Activated CD4-positive, alpha-beta T cell treated with anti-CD3 and anti-CD28 coated beads, Interleukin-2, amount 50 U/mL, for 24 hours (primary cell): Measurements from ENCODE around the gene RANBP17.
"Not testable (repeated sequence)": the region's sequence is repeated elsewhere in the genome, so short reads cannot be mapped to it uniquely, and the experiment has no call there.

Source experiments
- DNase-seq, 2 donors: peaks; one replicate each; pipeline ENCODE4 v3.0.0-alpha.2; 2020; ENCODE audit warnings: low read depth in 1 of 2, low spot score in 1 of 2

RANBP17 gene

GRCh38 chr5:170865622-170866021 lies 3.8 kb downstream of the RANBP17 start:
- DNase-seq: no peak

GRCh38 chr5:170867825-170868224 lies 6.0 kb downstream of the RANBP17 start:
- no peak for DNase-seq

- not testable (repeated sequence) for DNase-seq
These were observed 8.6 kb downstream of the RANBP17 start for GRCh38 chr5:170870390-170870789.

GRCh38 chr5:170874017-170874416 lies 12.2 kb downstream of the RANBP17 start:
- DNase-seq: no peak

- no peak for DNase-seq
These were observed 14.0 kb downstream of the RANBP17 start for GRCh38 chr5:170875811-170876210.

GRCh38 chr5:170880084-170880483 lies 18.3 kb downstream of the RANBP17 start:
- DNase-seq: no peak

GRCh38 chr5:170882345-170882744 lies 20.5 kb downstream of the RANBP17 start:
- no peak for DNase-seq

GRCh38 chr5:170885256-170885655 lies 23.4 kb downstream of the RANBP17 start:
- no peak for DNase-seq

- no peak for DNase-seq
These were observed 24.0 kb downstream of the RANBP17 start for GRCh38 chr5:170885809-170886208.

- DNase-seq: no peak
These were observed 24.5 kb downstream of the RANBP17 start for GRCh38 chr5:170886210-170886894.

- DNase-seq: no peak
These were observed 30.4 kb downstream of the RANBP17 start for GRCh38 chr5:170892196-170892595.

GRCh38 chr5:170894665-170895064 lies 32.8 kb downstream of the RANBP17 start:
- DNase-seq: no peak

- DNase-seq: no peak
These were observed 35.0 kb downstream of the RANBP17 start for GRCh38 chr5:170896779-170897178.

- DNase-seq: no peak
These were observed 41.3 kb downstream of the RANBP17 start for GRCh38 chr5:170903075-170903474.

GRCh38 chr5:170907758-170908157 lies 45.9 kb downstream of the RANBP17 start:
- DNase-seq: no peak

GRCh38 chr5:170913573-170913972 lies 51.8 kb downstream of the RANBP17 start:
- DNase-seq: no peak

- no peak for DNase-seq
These were observed 55.3 kb downstream of the RANBP17 start for GRCh38 chr5:170917113-170917512.

- DNase-seq: no peak
These were observed 58.4 kb downstream of the RANBP17 start for GRCh38 chr5:170920196-170920595.

- DNase-seq: not testable (repeated sequence)
These were observed 60.5 kb downstream of the RANBP17 start for GRCh38 chr5:170922331-170922730.

GRCh38 chr5:170923910-170924620 lies 62.2 kb downstream of the RANBP17 start:
- DNase-seq: no peak

GRCh38 chr5:170935534-170936218 lies 73.9 kb downstream of the RANBP17 start:
- not testable (repeated sequence) for DNase-seq

- no peak for DNase-seq
These were observed 75.3 kb downstream of the RANBP17 start for GRCh38 chr5:170937072-170937471.
